GM18861 (cell line): ENCODE data around the gene AUTS2.

Source experiments
- ATAC-seq: cut with Tn5 transposase; IDR thresholded peaks from one replicate; pipeline ENCODE4 v1.9.1; 2021; ENCODE audit not compliant: unreplicated experiment

The AUTS2 gene

GRCh38 chr7:69754476-69754875, 156.2 kb downstream of the AUTS2 start:
- ATAC-seq: no peak

- ATAC-seq: no peak
Measured at GRCh38 chr7:69756235-69756634, 158.0 kb downstream of the AUTS2 start.

- ATAC-seq: no peak
Measured at GRCh38 chr7:69757528-69757927, 159.3 kb downstream of the AUTS2 start.

- ATAC-seq: no peak
Measured at GRCh38 chr7:69757981-69758430, 159.7 kb downstream of the AUTS2 start.

GRCh38 chr7:69759373-69759772, 161.1 kb downstream of the AUTS2 start:
- no peak for ATAC-seq

GRCh38 chr7:69761290-69761922, 163.1 kb downstream of the AUTS2 start:
- ATAC-seq: no peak

- ATAC-seq: no peak
Measured at GRCh38 chr7:69762821-69763352, 164.6 kb downstream of the AUTS2 start.

GRCh38 chr7:69763513-69763912, 165.2 kb downstream of the AUTS2 start:
- no peak for ATAC-seq

- ATAC-seq: no peak
Measured at GRCh38 chr7:69764147-69764546, 165.9 kb downstream of the AUTS2 start.

- no peak for ATAC-seq
Measured at GRCh38 chr7:69764681-69765080, 166.4 kb downstream of the AUTS2 start.

- ATAC-seq: no peak
Measured at GRCh38 chr7:69765879-69766278, 167.6 kb downstream of the AUTS2 start.

GRCh38 chr7:69768986-69769595, 170.8 kb downstream of the AUTS2 start:
- ATAC-seq: no peak

- no peak for ATAC-seq
Measured at GRCh38 chr7:69769826-69770225, 171.6 kb downstream of the AUTS2 start.

GRCh38 chr7:69770613-69771012, 172.3 kb downstream of the AUTS2 start:
- ATAC-seq: no peak

GRCh38 chr7:69772718-69773436, 174.6 kb downstream of the AUTS2 start:
- ATAC-seq: no peak

GRCh38 chr7:69773535-69774225, 175.4 kb downstream of the AUTS2 start:
- ATAC-seq: no peak

- ATAC-seq: no peak
Measured at GRCh38 chr7:69775231-69775771, 177.0 kb downstream of the AUTS2 start.

GRCh38 chr7:69776611-69777010, 178.3 kb downstream of the AUTS2 start:
- ATAC-seq: no peak

- ATAC-seq: no peak
Measured at GRCh38 chr7:69778138-69778537, 179.9 kb downstream of the AUTS2 start.

GRCh38 chr7:69780379-69780778, 182.1 kb downstream of the AUTS2 start:
- no peak for ATAC-seq

- no peak for ATAC-seq
Measured at GRCh38 chr7:69781412-69781846, 183.2 kb downstream of the AUTS2 start.
